Natural killer cell (primary cell): Measurements from ENCODE around the gene GALNT13. TPM values are rescaled to one million over a fixed set of nuclear protein-coding genes. Genes with fewer than 3 reads are reported as not detected.

Experiments
- ATAC-seq, 3 donors: fragments of 150-1000 bp in 2 of 3; fragments of 200-7000 bp in 1 of 3; cut with Tn5 transposase; 1 replicate in 1 of 3; 2 replicates in 2 of 3; pipeline ENCODE4 v1.10.0; 2021; ENCODE audit warnings: mild to moderate bottlenecking in 2 of 3, moderate library complexity in 2 of 3
- DNase-seq, 2 donors: peaks; one replicate each; pipeline versions ENCODE4 v3.0.0 to v3.0.0-alpha.2; 2013 to 2021; ENCODE audit warnings: mixed read lengths in 1 of 2
- H3K27ac ChIP-seq: one replicate; pipeline ENCODE4 v1.5.1; 2013; ENCODE audit warnings: mild to moderate bottlenecking, low read length
- H3K27me3 ChIP-seq: one replicate; pipeline ENCODE4 v1.6.1; 2013; ENCODE audit warnings: low read length; ENCODE audit not compliant: control insufficient read depth, insufficient read depth
- H3K36me3 ChIP-seq: one replicate; pipeline ENCODE4 v1.6.1; 2013; ENCODE audit warnings: low read length; ENCODE audit not compliant: control insufficient read depth, insufficient read depth
- H3K4me1 ChIP-seq: one replicate; pipeline ENCODE4 v1.6.1; 2013; ENCODE audit warnings: low read length; ENCODE audit not compliant: control insufficient read depth, insufficient read depth
- H3K4me3 ChIP-seq: one replicate; pipeline ENCODE4 v1.5.1; 2013; ENCODE audit warnings: low read length
- H3K9me3 ChIP-seq: one replicate; pipeline ENCODE4 v1.6.1; 2013; ENCODE audit warnings: low read length; ENCODE audit not compliant: control insufficient read depth, insufficient read depth
- H3K27ac Mint-ChIP-seq, 2 donors: one replicate each; pipeline ENCODE4 v1.8.0; 2022; ENCODE audit warnings: mild to moderate bottlenecking in 2 of 2, mixed read lengths in 2 of 2, moderate library complexity in 1 of 2
- H3K27me3 Mint-ChIP-seq, 2 donors: one replicate each; pipeline ENCODE4 v1.8.0; 2022; ENCODE audit warnings: low read depth in 2 of 2, mixed read lengths in 2 of 2
- H3K36me3 Mint-ChIP-seq: one replicate; pipeline ENCODE4 v1.8.0; 2022; ENCODE audit warnings: mixed read lengths
- H3K4me1 Mint-ChIP-seq, 2 donors: one replicate each; pipeline ENCODE4 v1.8.0; 2022; ENCODE audit warnings: mixed read lengths in 2 of 2
- H3K4me3 Mint-ChIP-seq: one replicate; pipeline ENCODE4 v1.8.0; 2022; ENCODE audit warnings: mild to moderate bottlenecking, moderate library complexity, mixed read lengths
- H3K9me3 Mint-ChIP-seq, 2 donors: one replicate each; pipeline ENCODE4 v1.8.0; 2022; ENCODE audit warnings: mixed read lengths in 2 of 2
- CTCF ChIP-seq: fragments of 200-600 bp; IDR thresholded peaks from one replicate; pipeline ENCODE4 v1.8.0; 2022; ENCODE audit warnings: antibody characterized with exemption
- WGBS: methylation state at CpG from one replicate; pipeline ENCODE4 v1.1.7; 2013; ENCODE audit warnings: missing lambda C conversion rate; ENCODE audit not compliant: insufficient coverage; 5-methylcytosine and 5-hydroxymethylcytosine counted together
- intact Hi-C: fragments of 100-400 bp; cut with micrococcal nuclease; formaldehyde crosslinking; loops from one replicate; pipeline ENCODE4 v1.14.2; 2022
- total RNA-seq, 4 donors: library from RNA; stranded (reverse); fragments of 120-200 nt in 1 of 4; gene quantifications; one replicate each; pipeline versions ENCODE4 v1.2.3 to v1.2.4, GENCODE V29; 2013 to 2022

Gene GALNT13
- total RNA-seq, 3 donors from 2014 or later (not counting 1 experiment from before 2014, with no cell fraction given): not detected

- DNase-seq (no peak), ATAC-seq (no peak)
- H3K9me3 Mint-ChIP-seq: peaks cover 3 to 4% of the 10 kb centered on the region in 2 donors
- Histone ChIP-seq H3K4me3 (no peak overlapping the region), H3K9me3 (peaks cover 6% of the 10 kb centered on the region), H3K27ac (no peak overlapping the region), H3K36me3 (no peaks in the 10 kb centered on the region), H3K27me3 (no peaks in the 10 kb centered on the region), H3K4me1 (no peaks in the 10 kb centered on the region)
- no peaks in the 10 kb centered on the region for H3K27me3 Mint-ChIP-seq
- 87% methylated on average over 12 of the region's 12 CpGs for WGBS
- no peak overlapping the region for H3K4me3 Mint-ChIP-seq
- intact Hi-C loops: no loop called here
- no peak overlapping the region for H3K27ac Mint-ChIP-seq
- TF ChIP-seq CTCF: no peak
- no peaks in the 10 kb centered on the region for H3K4me1 Mint-ChIP-seq
- no peaks in the 10 kb centered on the region for H3K36me3 Mint-ChIP-seq
These were observed 369.2 kb downstream of the GALNT13 start for GRCh38 chr2:154240921-154241379.

- Mint-ChIP-seq H3K4me1 (no peaks in the 10 kb centered on the region), H3K36me3 (no peaks in the 10 kb centered on the region), H3K9me3 (peaks cover 3 to 4% of the 10 kb centered on the region in 2 donors), H3K27ac (no peak overlapping the region), H3K4me3 (no peak overlapping the region), H3K27me3 (no peaks in the 10 kb centered on the region)
- Histone ChIP-seq H3K36me3 (no peaks in the 10 kb centered on the region), H3K27me3 (no peaks in the 10 kb centered on the region), H3K9me3 (peaks cover 6% of the 10 kb centered on the region), H3K4me1 (no peaks in the 10 kb centered on the region), H3K27ac (no peak overlapping the region), H3K4me3 (no peak overlapping the region)
- no peak for DNase-seq
- ATAC-seq: no peak
- no peak for TF ChIP-seq CTCF
- intact Hi-C loops: no loop called here
- 93% methylated on average over 6 of the region's 7 CpGs for whole genome bisulfite sequencing
These were observed 371.0 kb downstream of the GALNT13 start for GRCh38 chr2:154242687-154243086.

GRCh38 chr2:154243685-154244084 is 372.0 kb downstream of the GALNT13 start:
- H3K27ac ChIP-seq: no peak overlapping the region
- H3K36me3 ChIP-seq: no peaks in the 10 kb centered on the region
- no peak overlapping the region for H3K4me3 Mint-ChIP-seq
- no peaks in the 10 kb centered on the region for H3K4me1 Mint-ChIP-seq
- no peak for DNase-seq
- intact Hi-C loops: no loop called here
- H3K27me3 Mint-ChIP-seq: no peaks in the 10 kb centered on the region
- H3K4me1 ChIP-seq: no peaks in the 10 kb centered on the region
- H3K27me3 ChIP-seq: no peaks in the 10 kb centered on the region
- H3K27ac Mint-ChIP-seq: no peak overlapping the region
- H3K36me3 Mint-ChIP-seq: no peaks in the 10 kb centered on the region
- no peak for ATAC-seq
- no peak for TF ChIP-seq CTCF
- 60% methylated on average over 1 of the region's 1 CpG for WGBS
- H3K9me3 ChIP-seq: peaks cover 6% of the 10 kb centered on the region
- H3K4me3 ChIP-seq: no peak overlapping the region
- peaks cover 2 to 4% of the 10 kb centered on the region in 2 donors for H3K9me3 Mint-ChIP-seq

GRCh38 chr2:154244932-154245331 is 373.2 kb downstream of the GALNT13 start:
- 75% methylated on average over 1 of the region's 3 CpGs for WGBS
- no peaks in the 10 kb centered on the region for H3K36me3 Mint-ChIP-seq
- ATAC-seq: no peak

More at GRCh38 chr2:154244932-154245331, 373.2 kb downstream of the GALNT13 start:
- H3K9me3 ChIP-seq: peaks cover 6% of the 10 kb centered on the region
- no peaks in the 10 kb centered on the region for H3K27me3 Mint-ChIP-seq
- H3K27me3 ChIP-seq: no peaks in the 10 kb centered on the region
- H3K36me3 ChIP-seq: no peaks in the 10 kb centered on the region
- H3K4me3 ChIP-seq: no peak overlapping the region
- H3K4me1 ChIP-seq: no peaks in the 10 kb centered on the region
- no peak for TF ChIP-seq CTCF
- no peak overlapping the region for H3K27ac Mint-ChIP-seq
- no peak for DNase-seq
- H3K27ac ChIP-seq: no peak overlapping the region
- intact Hi-C loops: no loop called here
- no peaks in the 10 kb centered on the region for H3K9me3 Mint-ChIP-seq
- H3K4me1 Mint-ChIP-seq: no peaks in the 10 kb centered on the region
- no peak overlapping the region for H3K4me3 Mint-ChIP-seq
